Measurements from ENCODE around the gene WDR72.
A peak's percentile ranks its signal among the peaks of the same experiment; 100 is the strongest.

Gene WDR72

GRCh38 chr15:53527996-53528395 is 231.5 kb downstream of the WDR72 start:
- no peak for DNase-seq

GRCh38 chr15:53525894-53526293 is 233.6 kb downstream of the WDR72 start:
- no peak for DNase-seq

- peak; percentile 37 for DNase-seq
Measured at GRCh38 chr15:53522991-53523390, 236.5 kb downstream of the WDR72 start.

GRCh38 chr15:53520996-53521395 is 238.5 kb downstream of the WDR72 start:
- DNase-seq, result no peak

- no peak for DNase-seq
Measured at GRCh38 chr15:53513431-53513830, 246.0 kb downstream of the WDR72 start.

GRCh38 chr15:53512029-53512428 is 247.4 kb downstream of the WDR72 start:
- DNase-seq, result no peak

DNA sequence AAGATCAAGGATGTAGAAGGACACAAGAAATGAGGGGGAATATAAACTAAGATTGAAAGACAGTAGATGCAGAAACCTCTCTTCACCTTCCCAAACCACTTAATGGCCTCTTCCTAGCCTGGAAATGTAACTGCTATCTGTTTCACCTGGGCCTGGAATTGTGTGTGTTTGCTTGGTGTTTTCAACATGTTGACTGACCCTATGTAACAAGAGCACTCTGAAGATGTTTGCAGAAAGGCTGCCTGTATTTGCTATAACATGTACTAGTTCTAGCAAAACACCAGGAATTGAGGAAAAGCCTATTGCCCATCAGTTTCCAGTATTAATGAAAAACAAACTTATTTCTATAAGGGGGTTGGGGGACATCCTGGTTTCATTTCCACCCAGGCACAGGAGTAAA is 248.3 kb downstream of the WDR72 start:
- no peak for DNase-seq

DNA sequence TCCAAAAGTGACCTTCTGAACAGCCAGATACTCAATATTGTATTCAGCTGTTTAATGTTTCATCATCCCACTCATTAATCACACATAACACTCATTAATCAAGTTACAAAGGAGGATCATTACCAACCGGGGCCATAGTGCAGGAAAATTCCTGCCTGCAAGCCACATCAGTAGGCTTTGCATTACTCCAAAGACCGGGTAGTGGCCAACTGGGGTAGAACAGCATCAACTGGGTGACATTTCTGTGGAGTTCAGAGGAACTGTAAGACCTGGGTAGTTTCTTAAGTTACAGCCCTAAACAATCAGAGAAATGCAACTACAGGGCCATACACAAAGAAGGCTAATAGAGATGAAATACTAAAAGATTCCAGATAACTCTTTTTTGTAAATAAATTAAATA is 253.1 kb downstream of the WDR72 start:
- DNase-seq, result no peak

- no peak for DNase-seq
Measured at GRCh38 chr15:53498996-53499395, 260.5 kb downstream of the WDR72 start.

GRCh38 chr15:53490341-53490740 is 269.1 kb downstream of the WDR72 start:
- no peak for DNase-seq

- DNase-seq, result no peak
Measured at GRCh38 chr15:53482055-53482454, 277.4 kb downstream of the WDR72 start.

- no peak for DNase-seq
Measured at GRCh38 chr15:53477981-53478766, 281.3 kb downstream of the WDR72 start.

- no peak for DNase-seq
Measured at GRCh38 chr15:53473886-53474285, 285.6 kb downstream of the WDR72 start.

- no peak for DNase-seq
Measured at GRCh38 chr15:53473435-53473834, 286.0 kb downstream of the WDR72 start.

DNA sequence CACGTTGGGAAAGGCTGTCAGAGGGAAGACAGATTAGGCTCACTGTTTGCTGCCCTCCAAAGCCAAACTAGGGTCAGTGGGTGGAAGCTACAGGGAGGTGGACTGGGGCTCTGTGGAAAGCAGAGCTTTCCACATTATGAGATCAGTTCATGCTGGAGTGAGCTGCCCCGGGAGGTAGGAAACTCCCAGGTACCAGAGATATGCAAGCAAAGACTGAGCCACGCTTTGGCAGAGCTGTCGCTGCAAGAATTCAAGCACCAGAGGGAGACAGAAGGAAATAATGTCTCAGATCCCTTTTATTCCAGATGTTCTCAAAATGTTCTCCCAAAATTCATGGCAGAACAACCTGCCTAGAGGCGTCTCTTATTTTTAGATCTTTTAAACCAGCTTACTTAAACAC is 286.6 kb downstream of the WDR72 start:
- no peak for DNase-seq

- no peak for DNase-seq
Measured at GRCh38 chr15:53472210-53472609, 287.3 kb downstream of the WDR72 start.

DNA sequence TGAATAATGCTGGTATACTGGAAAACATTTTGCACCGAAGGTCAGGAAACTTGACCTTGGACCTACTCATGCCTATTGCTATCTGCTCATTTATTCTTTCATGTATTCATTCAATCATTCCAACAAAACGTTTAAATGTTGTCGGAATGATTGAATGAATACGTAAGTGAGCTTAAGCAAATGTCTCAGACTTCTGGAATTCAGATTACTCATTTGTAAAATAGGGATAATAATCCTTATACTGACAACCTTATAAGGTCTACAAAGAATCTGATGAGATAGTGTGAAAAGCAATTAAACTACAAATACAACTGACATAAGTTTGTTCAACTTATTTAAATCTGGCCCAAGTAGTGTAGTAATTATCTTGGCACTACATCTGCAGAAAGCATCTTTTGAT is 288.7 kb downstream of the WDR72 start:
- DNase-seq, result no peak

GRCh38 chr15:53469422-53469821 is 290.0 kb downstream of the WDR72 start:
- DNase-seq, result no peak

All from NCI-H187 treated with DMSO at 0.1 percent for 48 hours (cell line).